Measurements from ENCODE around the gene C6orf118.

C6orf118 gene

DNA sequence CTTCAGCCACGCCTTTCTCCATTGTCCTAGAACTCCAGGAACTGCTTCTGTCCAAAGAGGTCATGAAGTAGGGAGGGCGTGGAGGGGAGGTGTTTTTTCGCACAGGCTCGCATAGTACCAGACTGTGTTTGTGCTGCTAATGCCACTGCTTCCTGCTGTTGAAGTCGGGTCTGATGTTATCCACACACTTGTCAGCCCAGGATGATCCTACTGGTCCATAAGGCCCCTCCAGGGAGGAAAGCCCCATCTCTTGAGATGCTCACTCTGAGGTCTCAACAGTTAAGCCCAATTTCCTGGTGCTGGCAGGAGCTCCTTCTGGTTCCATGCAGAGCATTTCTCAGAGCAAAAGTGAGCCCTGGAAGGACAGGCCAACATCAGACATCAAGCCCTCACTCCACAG lies 65.6 kb downstream of the C6orf118 start:
- DNase-seq: no peak

DNA sequence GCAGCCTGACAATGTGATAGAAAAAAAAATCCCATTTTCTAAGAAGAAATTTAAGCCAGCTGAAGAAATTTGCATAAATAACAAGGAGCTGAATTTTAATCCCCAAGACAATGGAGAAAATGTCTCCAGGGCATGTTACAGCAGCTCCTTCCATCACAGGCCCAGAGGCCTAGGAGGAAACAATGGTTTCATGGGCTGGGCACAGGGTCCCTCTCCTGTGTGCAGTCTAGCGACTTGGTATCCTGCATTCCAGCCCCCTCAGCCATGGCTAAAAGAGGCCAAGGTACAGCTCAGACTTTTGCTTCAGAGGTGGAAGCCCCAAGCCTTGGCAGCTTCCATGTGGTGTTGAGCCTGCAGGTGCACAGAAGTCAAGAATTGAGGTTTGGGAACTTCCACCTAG lies 73.1 kb downstream of the C6orf118 start:
- no peak for DNase-seq

DNA sequence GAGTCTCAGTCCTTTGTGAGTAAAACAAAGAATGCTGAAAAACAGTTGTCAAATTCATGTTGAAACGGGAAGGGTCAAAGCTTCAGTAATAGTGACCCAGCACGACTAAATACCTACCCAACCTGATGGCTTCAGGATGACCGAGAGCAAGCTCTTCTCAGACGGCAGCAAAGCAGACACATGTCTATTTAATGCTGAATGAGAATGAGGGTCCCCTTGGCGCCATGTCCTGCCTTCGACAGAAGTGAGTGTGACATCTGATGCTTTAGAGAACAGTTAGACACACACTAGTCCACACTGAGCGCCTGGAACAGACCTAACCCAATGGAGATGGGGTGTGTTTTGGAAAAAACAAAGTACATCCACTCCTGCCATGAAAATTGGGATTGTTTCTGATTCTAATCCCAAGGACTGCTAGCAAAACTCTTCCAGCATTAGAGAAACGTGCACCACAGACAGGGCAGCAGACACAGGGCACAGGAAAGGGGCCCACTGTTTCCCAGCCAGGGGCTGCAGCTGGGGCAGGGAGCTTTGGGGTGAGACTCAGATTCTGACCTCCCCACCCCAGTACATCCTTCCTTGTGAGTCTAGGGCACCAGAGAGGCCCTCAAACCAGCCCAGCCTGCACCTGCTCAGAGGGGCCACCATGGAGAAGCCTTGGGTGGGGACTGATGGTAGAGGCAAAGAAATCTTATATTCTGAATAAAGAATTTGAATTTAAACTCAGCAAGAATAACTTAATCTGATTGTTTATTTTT lies 76.5 kb downstream of the C6orf118 start:
- no peak for DNase-seq

DNA sequence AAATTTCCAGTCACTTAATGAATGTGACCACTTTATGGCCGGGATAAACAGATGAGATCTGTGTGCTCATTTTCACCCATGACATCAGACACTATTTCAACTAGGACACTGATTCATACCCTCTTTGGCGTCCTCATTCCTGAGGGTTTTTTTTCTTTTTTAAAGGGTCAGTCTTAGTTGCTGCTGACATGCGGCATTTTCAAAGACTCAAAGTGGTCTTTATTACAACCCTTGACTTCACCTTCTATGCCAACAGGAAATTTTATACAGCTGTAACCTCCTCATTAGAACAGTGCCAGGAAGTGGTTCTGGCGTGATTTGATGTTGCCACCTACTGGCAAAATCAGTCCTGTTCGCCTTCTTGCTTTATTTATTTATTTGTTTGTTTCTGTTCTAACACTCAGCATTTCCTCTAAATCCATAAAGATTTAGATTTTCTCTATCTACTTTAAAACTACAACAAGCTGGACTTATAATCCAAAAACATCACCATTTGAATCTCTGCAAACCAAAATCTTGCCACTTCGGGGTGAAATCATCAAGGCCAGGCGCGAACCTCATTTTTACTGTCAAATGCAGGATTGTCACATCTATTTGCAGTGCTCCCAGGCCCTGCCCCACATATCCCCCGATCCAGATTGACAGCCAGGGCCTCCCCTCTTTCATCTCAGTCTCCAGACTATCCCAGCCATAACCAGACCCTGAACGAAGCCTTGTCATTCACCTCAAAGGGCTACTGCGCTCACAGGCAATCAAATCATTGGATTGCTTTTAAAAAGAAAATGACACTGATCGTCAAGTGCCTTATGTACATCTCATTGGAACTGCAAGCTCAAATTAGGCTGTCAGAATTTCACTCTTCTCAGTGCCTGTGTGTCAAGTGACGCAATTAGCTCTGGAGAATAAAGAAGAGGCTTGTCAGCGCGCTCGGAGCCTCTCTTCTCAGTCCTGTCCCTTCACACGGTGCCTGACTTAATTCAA lies 77.5 kb downstream of the C6orf118 start:
- no peak for DNase-seq

DNA sequence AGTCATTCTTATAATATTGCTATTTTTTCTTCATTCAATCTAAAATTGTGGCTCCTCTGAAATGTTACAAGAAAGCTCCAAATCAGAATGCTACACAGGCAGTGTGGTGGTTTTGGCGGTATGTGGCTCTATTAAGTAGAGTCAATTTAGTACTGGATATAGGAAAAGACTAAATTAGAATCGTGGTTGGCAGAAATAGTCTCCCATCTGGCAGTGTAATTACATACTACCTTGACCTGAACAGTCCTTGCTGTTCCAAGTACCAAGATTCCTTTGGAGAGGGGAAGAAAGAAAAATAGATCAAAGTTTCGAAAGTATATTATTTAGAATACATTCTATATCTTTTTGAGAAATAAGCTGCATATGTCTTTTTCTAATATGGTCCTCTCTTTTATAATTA lies 78.2 kb downstream of the C6orf118 start:
- DNase-seq: no peak
